AG10803 (cell line): ENCODE data around the gene GOLM1.

ENCODE experiments used
- DNase-seq: peaks from one replicate; pipeline ENCODE4 v3.0.0; 2010; ENCODE audit warnings: low read depth
- H3K4me3 ChIP-seq: 2 replicates; pipeline ENCODE4 v1.5.1; 2011; ENCODE audit warnings: mild to moderate bottlenecking, low read length, control low read depth
- CTCF ChIP-seq: conservative IDR thresholded peaks from 2 replicates; pipeline ENCODE4 v1.5.1; 2011; ENCODE audit warnings: mild to moderate bottlenecking, low read length, control low read depth, inconsistent platforms

The GOLM1 gene

GRCh38 chr9:86128235-86128822 lies 29.0 kb upstream of the GOLM1 start:
- TF ChIP-seq CTCF, result no peak
- no peak overlapping the region for H3K4me3 ChIP-seq
- no peak for DNase-seq

- H3K4me3 ChIP-seq, result no peak overlapping the region
- DNase-seq, result peak; percentile 74
- TF ChIP-seq CTCF, result no peak
Measured at GRCh38 chr9:86126998-86127972, 27.9 kb upstream of the GOLM1 start.

GRCh38 chr9:86122311-86122710 lies 23.0 kb upstream of the GOLM1 start:
- TF ChIP-seq CTCF, result no peak
- H3K4me3 ChIP-seq, result no peak overlapping the region
- no peak for DNase-seq

GRCh38 chr9:86119457-86119856 lies 20.1 kb upstream of the GOLM1 start:
- no peak for DNase-seq
- no peak overlapping the region for H3K4me3 ChIP-seq
- TF ChIP-seq CTCF, result no peak

GRCh38 chr9:86116425-86116824 lies 17.1 kb upstream of the GOLM1 start:
- H3K4me3 ChIP-seq, result no peak overlapping the region
- no peak for TF ChIP-seq CTCF
- no peak for DNase-seq

GRCh38 chr9:86115886-86116285 lies 16.5 kb upstream of the GOLM1 start:
- TF ChIP-seq CTCF, result no peak
- DNase-seq, result no peak
- H3K4me3 ChIP-seq, result no peak overlapping the region

GRCh38 chr9:86112057-86112456 lies 12.7 kb upstream of the GOLM1 start:
- TF ChIP-seq CTCF, result no peak
- DNase-seq, result no peak

More at GRCh38 chr9:86112057-86112456, 12.7 kb upstream of the GOLM1 start:
- no peak overlapping the region for H3K4me3 ChIP-seq
